SK-N-SH treated with all-trans-retinoic acid at 6 μM for 48 hours (cell line): ENCODE results near the gene ANKRD11.

Experiments
- ATAC-seq: fragments of 200-7000 bp; cut with Tn5 transposase; 3 replicates; pipeline ENCODE4 v1.9.1; 2020; ENCODE audit warnings: mild to moderate bottlenecking, moderate library complexity
- ARNTL ChIP-seq: fragments of 450-650 bp; formaldehyde crosslinking; IDR thresholded peaks from 2 replicates; pipeline ENCODE4 v1.5.0; 2020; ENCODE audit warnings: low read depth, mild to moderate bottlenecking, moderate library complexity, borderline replicate concordance
- BACH2 ChIP-seq: fragments of 250-450 bp; sonication (Bioruptor Pico); IDR thresholded peaks from 2 replicates; pipeline ENCODE4 v1.9.0; 2021; ENCODE audit warnings: mild to moderate bottlenecking, borderline replicate concordance
- CSDC2 ChIP-seq: fragments of 250-450 bp; sonication (Bioruptor Pico); IDR thresholded peaks from 2 replicates; pipeline ENCODE4 v1.5.0; 2020; ENCODE audit warnings: mild to moderate bottlenecking, moderate library complexity
- CSRNP3 ChIP-seq: fragments of 250-450 bp; sonication (Bioruptor Pico); IDR thresholded peaks from 2 replicates; pipeline ENCODE4 v1.5.1; 2021; ENCODE audit warnings: mild to moderate bottlenecking, moderate library complexity
- ESRRG ChIP-seq: fragments of 250-450 bp; sonication (Bioruptor Pico); IDR thresholded peaks from 2 replicates; pipeline ENCODE4 v1.6.1; 2021; ENCODE audit warnings: mild to moderate bottlenecking
- GLIS3 ChIP-seq: fragments of 250-450 bp; sonication (Bioruptor Pico); IDR thresholded peaks from 2 replicates; pipeline ENCODE4 v1.5.0; 2020; ENCODE audit warnings: mild to moderate bottlenecking, moderate library complexity
- ISL1 ChIP-seq: fragments of 250-450 bp; sonication (Bioruptor Pico); IDR thresholded peaks from 2 replicates; pipeline ENCODE4 v2.1.2; 2022; ENCODE audit warnings: mild to moderate bottlenecking, moderate library complexity
- OSR1 ChIP-seq: fragments of 250-450 bp; sonication (Bioruptor Pico); IDR thresholded peaks from 2 replicates; pipeline ENCODE4 v1.8.0; 2022; ENCODE audit warnings: moderate library complexity, mild to moderate bottlenecking, inconsistent platforms
- POU6F1 ChIP-seq: fragments of 250-450 bp; sonication (Bioruptor Pico); IDR thresholded peaks from 2 replicates; pipeline ENCODE4 v1.8.0; 2021; ENCODE audit warnings: low read depth, mild to moderate bottlenecking, moderate library complexity, borderline replicate concordance
- PPARA ChIP-seq: fragments of 250-450 bp; sonication (Bioruptor Pico); IDR thresholded peaks from 2 replicates; pipeline ENCODE4 v1.5.0; 2020; ENCODE audit warnings: mild to moderate bottlenecking, borderline replicate concordance
- RARB ChIP-seq: fragments of 250-450 bp; sonication (Bioruptor Pico); IDR thresholded peaks from 2 replicates; pipeline ENCODE4 v1.8.0; 2021; ENCODE audit warnings: mild to moderate bottlenecking, moderate library complexity
- TCF4 ChIP-seq: fragments of 250-450 bp; sonication (Bioruptor Pico); IDR thresholded peaks from 2 replicates; pipeline ENCODE4 v1.8.0; 2021; ENCODE audit warnings: mild to moderate bottlenecking, moderate library complexity, borderline replicate concordance
- TOX ChIP-seq: fragments of 250-450 bp; sonication (Bioruptor Pico); IDR thresholded peaks from 2 replicates; pipeline ENCODE4 v1.8.0; 2021; ENCODE audit warnings: mild to moderate bottlenecking, moderate library complexity, borderline replicate concordance
- ZC3H10 ChIP-seq: fragments of 250-450 bp; sonication (Bioruptor Pico); IDR thresholded peaks from 2 replicates; pipeline ENCODE4 v1.5.1; 2021; ENCODE audit warnings: mild to moderate bottlenecking, moderate library complexity
- ZFP3 ChIP-seq: fragments of 250-450 bp; sonication (Bioruptor Pico); IDR thresholded peaks from 2 replicates; pipeline ENCODE4 v1.5.0; 2020; ENCODE audit warnings: mild to moderate bottlenecking, moderate library complexity
- TF ChIP-seq, protein P1 (sequence below): fragments of 250-450 bp; sonication (Bioruptor Pico); IDR thresholded peaks from 2 replicates; pipeline ENCODE4 v1.5.1; 2020; ENCODE audit warnings: low read depth, mild to moderate bottlenecking, moderate library complexity
- TF ChIP-seq, protein P2 (sequence below): fragments of 250-450 bp; sonication (Bioruptor Pico); IDR thresholded peaks from 2 replicates; pipeline ENCODE4 v1.5.0; 2020; ENCODE audit warnings: mild to moderate bottlenecking, moderate library complexity
- TF ChIP-seq, protein P3 (sequence below): fragments of 250-450 bp; sonication (Bioruptor Pico); IDR thresholded peaks from 2 replicates; pipeline ENCODE4 v1.8.0; 2020; ENCODE audit warnings: mild to moderate bottlenecking, moderate library complexity, borderline replicate concordance

The ANKRD11 gene

GRCh38 chr16:89519881-89520280 is 29.5 kb upstream of the ANKRD11 start (continued):
- no peak for TF ChIP-seq CSRNP3 (CRISPR knock-in tag)
- TF ChIP-seq BACH2 (CRISPR knock-in tag), result no peak
- no peak for TF ChIP-seq CSDC2 (CRISPR knock-in tag)
- TF ChIP-seq TCF4 (CRISPR knock-in tag), result no peak
- no peak for TF ChIP-seq ZFP3 (CRISPR knock-in tag)
- no peak for TF ChIP-seq OSR1 (CRISPR knock-in tag)
- TF ChIP-seq TOX (CRISPR knock-in tag), result no peak
- TF ChIP-seq, protein P1, sequence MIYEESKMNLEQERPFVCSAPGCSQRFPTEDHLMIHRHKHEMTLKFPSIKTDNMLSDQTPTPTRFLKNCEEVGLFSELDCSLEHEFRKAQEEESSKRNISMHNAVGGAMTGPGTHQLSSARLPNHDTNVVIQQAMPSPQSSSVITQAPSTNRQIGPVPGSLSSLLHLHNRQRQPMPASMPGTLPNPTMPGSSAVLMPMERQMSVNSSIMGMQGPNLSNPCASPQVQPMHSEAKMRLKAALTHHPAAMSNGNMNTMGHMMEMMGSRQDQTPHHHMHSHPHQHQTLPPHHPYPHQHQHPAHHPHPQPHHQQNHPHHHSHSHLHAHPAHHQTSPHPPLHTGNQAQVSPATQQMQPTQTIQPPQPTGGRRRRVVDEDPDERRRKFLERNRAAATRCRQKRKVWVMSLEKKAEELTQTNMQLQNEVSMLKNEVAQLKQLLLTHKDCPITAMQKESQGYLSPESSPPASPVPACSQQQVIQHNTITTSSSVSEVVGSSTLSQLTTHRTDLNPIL, result no peak
- TF ChIP-seq ZC3H10 (CRISPR knock-in tag), result no peak

GRCh38 chr16:89517128-89517527 is 26.8 kb upstream of the ANKRD11 start:
- no peak for ATAC-seq
- TF ChIP-seq PPARA (CRISPR knock-in tag), result no peak
- no peak for TF ChIP-seq RARB (CRISPR knock-in tag)
- TF ChIP-seq, protein P2, sequence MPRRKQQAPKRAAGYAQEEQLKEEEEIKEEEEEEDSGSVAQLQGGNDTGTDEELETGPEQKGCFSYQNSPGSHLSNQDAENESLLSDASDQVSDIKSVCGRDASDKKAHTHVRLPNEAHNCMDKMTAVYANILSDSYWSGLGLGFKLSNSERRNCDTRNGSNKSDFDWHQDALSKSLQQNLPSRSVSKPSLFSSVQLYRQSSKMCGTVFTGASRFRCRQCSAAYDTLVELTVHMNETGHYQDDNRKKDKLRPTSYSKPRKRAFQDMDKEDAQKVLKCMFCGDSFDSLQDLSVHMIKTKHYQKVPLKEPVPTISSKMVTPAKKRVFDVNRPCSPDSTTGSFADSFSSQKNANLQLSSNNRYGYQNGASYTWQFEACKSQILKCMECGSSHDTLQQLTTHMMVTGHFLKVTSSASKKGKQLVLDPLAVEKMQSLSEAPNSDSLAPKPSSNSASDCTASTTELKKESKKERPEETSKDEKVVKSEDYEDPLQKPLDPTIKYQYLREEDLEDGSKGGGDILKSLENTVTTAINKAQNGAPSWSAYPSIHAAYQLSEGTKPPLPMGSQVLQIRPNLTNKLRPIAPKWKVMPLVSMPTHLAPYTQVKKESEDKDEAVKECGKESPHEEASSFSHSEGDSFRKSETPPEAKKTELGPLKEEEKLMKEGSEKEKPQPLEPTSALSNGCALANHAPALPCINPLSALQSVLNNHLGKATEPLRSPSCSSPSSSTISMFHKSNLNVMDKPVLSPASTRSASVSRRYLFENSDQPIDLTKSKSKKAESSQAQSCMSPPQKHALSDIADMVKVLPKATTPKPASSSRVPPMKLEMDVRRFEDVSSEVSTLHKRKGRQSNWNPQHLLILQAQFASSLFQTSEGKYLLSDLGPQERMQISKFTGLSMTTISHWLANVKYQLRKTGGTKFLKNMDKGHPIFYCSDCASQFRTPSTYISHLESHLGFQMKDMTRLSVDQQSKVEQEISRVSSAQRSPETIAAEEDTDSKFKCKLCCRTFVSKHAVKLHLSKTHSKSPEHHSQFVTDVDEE (CRISPR knock-in tag), result no peak
- no peak for TF ChIP-seq CSRNP3 (CRISPR knock-in tag)
- no peak for TF ChIP-seq ARNTL (CRISPR knock-in tag)
- TF ChIP-seq ZC3H10 (CRISPR knock-in tag), result no peak
- TF ChIP-seq ESRRG, result no peak
- no peak for TF ChIP-seq TCF4 (CRISPR knock-in tag)
- no peak for TF ChIP-seq GLIS3 (CRISPR knock-in tag)
- TF ChIP-seq CSDC2 (CRISPR knock-in tag), result no peak
- TF ChIP-seq, protein P3, sequence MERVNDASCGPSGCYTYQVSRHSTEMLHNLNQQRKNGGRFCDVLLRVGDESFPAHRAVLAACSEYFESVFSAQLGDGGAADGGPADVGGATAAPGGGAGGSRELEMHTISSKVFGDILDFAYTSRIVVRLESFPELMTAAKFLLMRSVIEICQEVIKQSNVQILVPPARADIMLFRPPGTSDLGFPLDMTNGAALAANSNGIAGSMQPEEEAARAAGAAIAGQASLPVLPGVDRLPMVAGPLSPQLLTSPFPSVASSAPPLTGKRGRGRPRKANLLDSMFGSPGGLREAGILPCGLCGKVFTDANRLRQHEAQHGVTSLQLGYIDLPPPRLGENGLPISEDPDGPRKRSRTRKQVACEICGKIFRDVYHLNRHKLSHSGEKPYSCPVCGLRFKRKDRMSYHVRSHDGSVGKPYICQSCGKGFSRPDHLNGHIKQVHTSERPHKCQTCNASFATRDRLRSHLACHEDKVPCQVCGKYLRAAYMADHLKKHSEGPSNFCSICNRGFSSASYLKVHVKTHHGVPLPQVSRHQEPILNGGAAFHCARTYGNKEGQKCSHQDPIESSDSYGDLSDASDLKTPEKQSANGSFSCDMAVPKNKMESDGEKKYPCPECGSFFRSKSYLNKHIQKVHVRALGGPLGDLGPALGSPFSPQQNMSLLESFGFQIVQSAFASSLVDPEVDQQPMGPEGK (CRISPR knock-in tag), result no peak
- no peak for TF ChIP-seq OSR1 (CRISPR knock-in tag)
- no peak for TF ChIP-seq ISL1 (CRISPR knock-in tag)

- no peak for ATAC-seq
- TF ChIP-seq POU6F1 (CRISPR knock-in tag) (no peak), TOX (CRISPR knock-in tag) (no peak), ESRRG (no peak), ZFP3 (CRISPR knock-in tag) (no peak)
Observed at GRCh38 chr16:89512453-89512852, 22.1 kb upstream of the ANKRD11 start.
